NB4 (cell line): Measurements from ENCODE around the gene RIPOR3.

Experiments used
- CTCF ChIP-seq: IDR thresholded peaks from one replicate; pipeline ENCODE4 v1.5.1; 2012; ENCODE audit warnings: low read depth, low read length
- MAX ChIP-seq: IDR thresholded peaks from 2 replicates; pipeline ENCODE4 v1.6.1; 2011; ENCODE audit warnings: low read depth, low read length
- MYC ChIP-seq: IDR thresholded peaks from 2 replicates; pipeline ENCODE4 v1.6.1; 2011; ENCODE audit warnings: low read depth, low read length
- POLR2A ChIP-seq: IDR thresholded peaks from 2 replicates; pipeline ENCODE4 v1.6.1; 2011; ENCODE audit warnings: mild to moderate bottlenecking; ENCODE audit not compliant: insufficient read length; ENCODE audit errors: extremely low read depth

- TF ChIP-seq CTCF, result no peak
- no peak for TF ChIP-seq MAX
- TF ChIP-seq POLR2A, result no peak
- TF ChIP-seq MYC, result no peak
Observed at GRCh38 chr20:50716518-50716917, 25.2 kb upstream of the RIPOR3 start.
